Stimulated activated CD4-positive, alpha-beta T cell treated with anti-CD3 and anti-CD28 coated beads, Interleukin-12 subunit alpha, Interleukin-12 subunit beta, amount 100 ng/mL, for 24 hours (primary cell): ENCODE data around the gene CNIH3.
"Not testable (repeated sequence)": the region's sequence is repeated elsewhere in the genome, so short reads cannot be mapped to it uniquely, and the experiment has no call there.

Experiments
- DNase-seq, 2 experiments: peaks; one replicate each; pipeline ENCODE4 v3.0.0-alpha.2; 2020; ENCODE audit warnings: low read depth in 2 of 2

The CNIH3 gene

GRCh38 chr1:224615861-224616755, at the start of gene CNIH3:
TSS of gene CNIH3 (plus strand) at chr1:224616317. CDS start at chr1:224617175, 858 bp downstream.
- peak in 1 of 2 experiments; percentile 18 for DNase-seq

DNA sequence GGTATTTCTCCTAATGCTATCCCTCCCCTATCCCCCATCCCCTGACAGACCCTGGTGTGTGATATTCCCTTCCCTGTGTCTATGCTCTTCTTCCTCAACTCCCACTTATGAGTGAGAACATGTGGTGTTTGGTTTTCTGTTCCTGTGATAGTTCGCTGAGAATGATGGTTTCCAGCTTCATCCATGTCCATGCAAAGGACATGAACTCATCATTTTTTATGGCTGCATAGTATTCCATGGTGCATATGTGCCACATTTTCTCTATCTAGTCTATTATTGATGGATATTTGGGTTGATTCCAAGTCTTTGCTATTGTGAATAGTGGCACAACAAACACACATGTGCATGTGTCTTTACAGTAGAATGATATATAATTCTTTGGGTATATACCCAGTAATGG, 49.6 kb upstream of the CNIH3 start:
- not testable (repeated sequence) for DNase-seq

GRCh38 chr1:224569276-224569675, 46.8 kb upstream of the CNIH3 start:
- no peak for DNase-seq

- not testable (repeated sequence) for DNase-seq
Measured at GRCh38 chr1:224571975-224572374, 44.1 kb upstream of the CNIH3 start.

GRCh38 chr1:224579526-224579925, 36.6 kb upstream of the CNIH3 start:
- DNase-seq: no peak

DNA sequence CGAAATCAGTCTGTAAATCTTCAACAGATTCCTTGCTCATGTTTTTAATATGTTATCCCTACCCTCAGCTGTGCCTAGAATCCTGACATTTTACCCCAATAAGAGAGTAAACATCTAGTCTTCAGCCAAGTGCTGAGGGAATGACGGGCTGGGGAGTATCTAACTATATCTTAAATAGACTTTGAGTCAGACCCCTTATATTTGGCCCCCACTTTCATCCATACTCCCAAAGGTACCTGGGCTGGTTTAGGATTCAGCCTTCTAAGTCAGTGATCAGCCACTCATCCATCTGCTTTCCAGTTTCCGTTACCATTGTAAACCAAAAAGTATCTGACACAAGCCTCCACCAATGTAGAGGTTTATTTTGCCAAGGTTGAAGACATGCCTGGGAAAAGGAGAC, 36.1 kb upstream of the CNIH3 start:
- DNase-seq: no peak

DNA sequence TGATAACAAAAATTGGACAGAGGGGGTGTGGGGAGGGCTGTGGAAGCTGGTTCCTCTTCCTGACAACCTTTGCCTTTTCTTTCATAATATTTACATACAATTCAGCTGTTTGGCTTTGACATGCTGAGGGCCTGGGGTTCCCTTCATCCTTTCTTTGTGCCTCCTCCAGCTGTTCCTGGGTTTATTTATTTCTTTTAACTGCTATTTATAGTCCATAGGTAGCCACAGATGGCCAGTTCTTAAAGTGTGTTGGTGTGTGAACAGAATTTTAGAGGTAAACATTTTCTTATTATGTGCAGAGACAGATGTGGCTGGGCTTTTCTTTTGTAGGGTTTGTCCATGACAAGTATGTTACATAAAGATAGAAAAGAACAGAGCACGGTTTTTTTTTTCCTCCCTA, 34.1 kb upstream of the CNIH3 start:
- DNase-seq: no peak

DNA sequence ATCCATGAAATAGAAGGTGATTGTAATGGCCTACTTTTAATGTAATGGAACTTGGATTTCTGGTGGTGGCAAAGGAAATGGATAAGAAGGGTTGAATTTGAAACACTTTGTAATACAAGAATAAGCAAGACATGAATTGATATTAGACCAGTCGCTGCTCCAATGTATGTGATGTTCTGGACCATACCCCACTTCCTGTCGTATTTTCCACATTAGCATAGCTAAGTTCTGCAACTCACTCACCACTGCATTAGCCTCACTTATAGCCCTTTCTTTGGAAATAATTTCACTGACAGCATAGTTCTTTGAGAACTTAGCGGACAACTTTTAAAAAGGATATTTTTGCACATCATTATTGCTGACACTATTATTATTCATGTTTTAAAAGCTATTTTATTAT, 32.3 kb upstream of the CNIH3 start:
- DNase-seq: no peak

GRCh38 chr1:224585051-224585450, 31.1 kb upstream of the CNIH3 start:
- no peak for DNase-seq

DNA sequence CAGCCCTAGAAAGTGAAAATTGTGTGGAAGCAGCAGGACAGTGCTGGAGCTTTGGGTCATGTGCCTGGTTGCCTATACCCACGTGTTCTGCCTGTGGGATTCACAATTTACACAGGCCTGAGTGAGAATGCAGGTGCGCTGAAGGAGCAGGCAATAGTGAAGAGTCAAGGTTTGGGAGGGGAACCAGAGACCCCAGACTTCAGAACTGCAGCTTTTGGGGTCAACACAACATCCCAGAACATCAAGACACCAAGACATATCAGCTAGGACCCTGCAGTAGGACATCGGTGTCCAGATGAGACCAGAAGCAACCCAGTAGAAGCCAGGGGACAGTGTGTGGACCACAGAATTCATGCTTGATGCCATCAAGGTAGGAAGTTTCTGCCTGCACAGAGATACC, 29.1 kb upstream of the CNIH3 start:
- DNase-seq: no peak

- no peak for DNase-seq
Measured at GRCh38 chr1:224588515-224588914, 27.6 kb upstream of the CNIH3 start.

DNA sequence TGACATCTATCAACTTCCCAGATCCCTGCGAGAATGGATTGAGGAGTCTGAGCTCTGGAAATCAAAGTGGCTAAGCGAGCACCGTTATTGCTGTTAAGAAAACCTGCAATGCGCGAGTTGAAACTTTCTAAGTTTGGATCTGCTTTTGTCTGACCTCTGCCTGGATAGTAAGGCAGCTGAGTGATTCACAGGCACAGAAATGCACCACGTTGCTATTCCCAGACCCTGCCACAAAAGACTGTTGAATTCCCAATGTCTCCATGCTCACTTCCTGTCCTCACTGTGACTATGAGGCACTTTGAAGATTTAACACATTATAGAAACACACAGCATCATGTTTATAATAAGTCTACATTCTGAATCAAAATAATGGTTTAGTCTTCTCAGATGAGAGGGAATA, 27.1 kb upstream of the CNIH3 start:
- DNase-seq: no peak

DNA sequence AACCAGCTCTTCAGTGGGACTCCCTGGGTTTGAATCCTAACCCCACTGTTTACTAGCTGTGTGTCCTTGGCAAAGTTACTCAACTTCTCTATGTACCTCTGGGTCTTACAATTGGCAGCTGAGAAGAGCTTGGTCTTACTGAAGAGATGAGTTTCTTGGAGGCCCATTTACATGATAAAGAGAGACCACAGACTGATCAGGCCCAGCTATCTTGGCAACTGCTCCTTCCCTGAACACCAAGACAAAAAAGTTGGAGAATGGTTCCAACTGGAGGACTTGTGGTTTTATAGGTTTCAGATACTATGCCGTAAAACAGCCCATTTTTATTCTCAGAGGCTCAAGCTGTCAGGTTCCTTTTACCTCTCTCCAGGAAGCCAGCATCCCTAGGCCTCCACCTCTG, 24.8 kb upstream of the CNIH3 start:
- DNase-seq: no peak

GRCh38 chr1:224592636-224593582, 23.2 kb upstream of the CNIH3 start:
- no peak for DNase-seq

DNA sequence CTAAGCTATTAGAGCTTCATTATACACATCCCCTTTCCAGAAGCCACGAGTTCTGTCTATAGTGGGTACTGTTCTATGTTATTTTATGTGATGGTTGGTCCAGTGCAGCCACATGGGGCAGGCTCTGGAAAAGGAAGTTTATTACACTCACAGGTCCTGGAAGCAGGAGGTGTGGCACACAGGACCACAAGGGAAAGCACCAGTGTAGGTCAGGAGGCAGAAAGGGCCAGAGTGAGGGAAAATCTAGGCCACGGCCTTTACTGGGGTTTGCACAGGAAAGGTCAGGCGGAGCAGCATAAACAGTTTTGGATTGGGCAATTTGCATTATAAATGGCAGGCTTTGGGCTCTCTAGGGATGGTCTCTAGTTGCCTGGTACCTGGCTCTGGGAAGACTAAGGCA, 21.8 kb upstream of the CNIH3 start:
- DNase-seq: no peak

- no peak for DNase-seq
Measured at GRCh38 chr1:224594851-224595250, 21.3 kb upstream of the CNIH3 start.

DNA sequence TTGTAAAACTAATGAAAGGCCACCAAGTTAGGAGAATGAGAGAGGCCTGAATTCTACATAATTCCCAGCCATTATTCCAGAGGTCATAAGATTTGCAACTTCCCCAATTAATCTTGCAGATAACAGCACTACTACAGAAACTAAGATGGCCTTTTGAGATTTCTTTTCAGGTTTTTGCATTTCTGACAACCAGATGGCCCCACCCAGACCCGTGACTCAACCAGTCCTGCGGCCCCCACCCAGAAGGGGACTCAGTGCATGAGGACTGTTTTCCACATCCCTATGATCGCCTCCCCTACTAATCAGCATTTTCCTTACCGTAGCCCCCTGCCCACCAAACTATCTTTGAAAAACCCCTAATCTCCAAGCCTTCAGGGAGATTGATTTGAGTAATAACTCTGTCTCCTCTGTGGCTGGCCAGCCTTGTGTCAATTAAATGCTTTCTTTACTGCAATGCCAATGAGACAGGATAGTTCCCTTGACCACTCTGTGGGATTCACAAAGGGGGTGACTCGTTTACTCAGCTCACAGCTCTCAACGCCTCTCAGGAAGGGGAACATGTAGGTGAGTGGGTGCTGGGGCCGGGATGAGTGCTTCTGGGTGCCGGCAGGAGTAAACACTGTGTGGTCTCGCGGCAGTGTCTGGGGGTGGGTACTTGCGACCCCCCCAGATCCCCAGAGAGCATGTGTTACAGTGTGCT, 10.5 kb upstream of the CNIH3 start:
- no peak for DNase-seq

GRCh38 chr1:224607188-224608148, 8.6 kb upstream of the CNIH3 start:
- no peak for DNase-seq

- DNase-seq: no peak
Measured at GRCh38 chr1:224609333-224609732, 6.8 kb upstream of the CNIH3 start.

GRCh38 chr1:224612246-224612645, 3.9 kb upstream of the CNIH3 start:
- no peak for DNase-seq

DNA sequence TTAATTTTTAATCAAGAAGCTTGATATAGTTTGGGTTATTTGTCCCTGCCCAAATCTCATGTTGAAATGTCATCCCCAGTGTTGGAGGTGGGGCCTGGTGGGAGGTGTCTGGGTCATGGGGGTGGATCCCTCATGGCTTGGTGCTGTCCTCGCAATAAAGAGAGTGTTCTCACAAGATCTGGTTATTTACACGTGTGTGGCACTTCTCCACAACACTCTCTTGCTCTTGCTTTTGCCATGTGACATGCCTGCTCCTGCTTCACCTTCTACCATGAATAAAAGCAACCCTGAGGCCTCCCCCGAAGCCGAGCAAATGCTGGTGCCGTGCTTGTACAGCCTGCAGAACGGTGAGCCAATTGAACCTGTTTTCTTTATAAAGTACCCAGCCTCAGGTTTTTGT, 2.6 kb upstream of the CNIH3 start:
- no peak for DNase-seq
